PC-9 (cell line): Measurements from ENCODE around the gene CCL14. TPM values are rescaled to one million over a fixed set of nuclear protein-coding genes. Genes with fewer than 3 reads are reported as not detected.

Experiments
- Bru-seq: library from RNA; stranded (reverse); fragments of 400-500 nt; gene quantifications from one replicate; lab custom pipeline; 2021; lab: Mats Ljungman, UMichigan
- BruChase-seq, 2 experiments: library from RNA; stranded (reverse); fragments of 400-500 nt; gene quantifications; one replicate each; lab custom pipeline; 2021; lab: Mats Ljungman, UMichigan
- BruUV-seq: library from RNA; stranded (reverse); fragments of 400-500 nt; replicated peaks from 2 replicates; lab custom pipeline; 2021; lab: Mats Ljungman, UMichigan
- CTCF ChIA-PET: fragments of 300-600 bp; sonication (Branson Sonifier 250); formaldehyde crosslinking; loops from one replicate; lab custom pipeline; 2022; ENCODE audit warnings: antibody characterized with exemption; lab: Charles Lee
- POLR2A ChIA-PET: fragments of 300-600 bp; sonication (Branson Sonifier 250); formaldehyde crosslinking; loops from one replicate; lab custom pipeline; 2022; ENCODE audit warnings: antibody characterized with exemption; ENCODE audit not compliant: unreplicated experiment; lab: Charles Lee
- DNase-seq, 2 experiments: peaks; one replicate each; pipeline versions ENCODE4 v3.0.0 to v3.0.0-alpha.2; 2015 to 2022; ENCODE audit warnings: mixed read lengths in 1 of 2
- H2AFZ ChIP-seq: fragments of 200-600 bp; sonication (generic); 2 replicates; pipeline ENCODE4 v1.8.1; 2017; ENCODE audit warnings: antibody characterized with exemption
- H3F3A ChIP-seq: fragments of 200-600 bp; sonication (generic); 2 replicates; pipeline ENCODE4 v1.8.1; 2017; ENCODE audit warnings: antibody characterized with exemption, mild to moderate bottlenecking, low read depth; ENCODE audit not compliant: insufficient read depth
- H3K27ac ChIP-seq: fragments of 200-600 bp; sonication (generic); 2 replicates; pipeline ENCODE4 v1.6.1; 2016; ENCODE audit warnings: mixed run types
- H3K27me3 ChIP-seq: fragments of 200-600 bp; sonication (generic); 2 replicates; pipeline ENCODE4 v1.6.1; 2016; ENCODE audit warnings: low read depth, mixed run types; ENCODE audit not compliant: insufficient read depth
- H3K36me3 ChIP-seq: fragments of 200-600 bp; sonication (generic); 2 replicates; pipeline ENCODE4 v1.6.1; 2016; ENCODE audit warnings: low read depth, mixed run types
- H3K4me1 ChIP-seq: fragments of 200-600 bp; sonication (generic); replicated peaks from 2 replicates; pipeline ENCODE4 v1.6.1; 2016; ENCODE audit warnings: mixed run types; ENCODE audit not compliant: insufficient read depth
- H3K4me2 ChIP-seq: fragments of 200-600 bp; sonication (generic); 2 replicates; pipeline ENCODE4 v1.6.1; 2017; ENCODE audit warnings: mixed run types
- H3K4me3 ChIP-seq: fragments of 200-600 bp; sonication (generic); 2 replicates; pipeline ENCODE4 v1.6.1; 2016; ENCODE audit warnings: mixed run types
- H3K79me2 ChIP-seq: fragments of 200-600 bp; sonication (generic); 2 replicates; pipeline ENCODE4 v1.6.1; 2017; ENCODE audit warnings: low read depth, mixed run types
- H3K9me2 ChIP-seq: fragments of 200-600 bp; sonication (generic); 2 replicates; pipeline ENCODE4 v1.8.1; 2017; ENCODE audit warnings: mild to moderate bottlenecking; ENCODE audit not compliant: insufficient read depth
- H3K9me3 ChIP-seq: fragments of 200-600 bp; sonication (generic); 2 replicates; pipeline ENCODE4 v1.8.1; 2016; ENCODE audit warnings: low read depth; ENCODE audit not compliant: insufficient read depth
- H4K20me1 ChIP-seq: fragments of 200-600 bp; sonication (generic); 2 replicates; pipeline ENCODE4 v1.8.1; 2017; ENCODE audit not compliant: insufficient read depth
- EZH2 ChIP-seq: fragments of 200-600 bp; sonication (generic); IDR thresholded peaks from 2 replicates; pipeline ENCODE4 v1.8.0; 2017; ENCODE audit warnings: antibody characterized with exemption, low read depth
- intact Hi-C: fragments of 100-400 bp; cut with micrococcal nuclease; formaldehyde crosslinking; loops from one replicate; pipeline ENCODE4 v1.10.0; 2022; ENCODE audit not compliant: unreplicated experiment
- long read RNA-seq: library from polyadenylated mRNA; stranded (forward); transcript quantifications from one replicate; pipeline ENCODE4 v2.0.0, GENCODE V29; 2022
- total RNA-seq: library from RNA; stranded (reverse); gene quantifications from 2 replicates; pipeline ENCODE4 v1.2.3, GENCODE V29; 2021
- TF ChIP-seq, protein P1 (sequence below): fragments of 200-600 bp; sonication (generic); conservative IDR thresholded peaks from 2 replicates; pipeline ENCODE4 v1.6.1; 2017; ENCODE audit warnings: mixed run types, antibody characterized with exemption, mild to moderate bottlenecking, moderate library complexity

CCL14 gene
- total RNA-seq (not detected in 2 replicates), Bru-seq, nascent RNA (not detected), BruChase-seq, experiment 1, labeled RNA remaining after a 2-hour chase (not detected), BruChase-seq, experiment 2, labeled RNA remaining after a 6-hour chase (not detected)
- long read RNA-seq, result 0 reads

DNA sequence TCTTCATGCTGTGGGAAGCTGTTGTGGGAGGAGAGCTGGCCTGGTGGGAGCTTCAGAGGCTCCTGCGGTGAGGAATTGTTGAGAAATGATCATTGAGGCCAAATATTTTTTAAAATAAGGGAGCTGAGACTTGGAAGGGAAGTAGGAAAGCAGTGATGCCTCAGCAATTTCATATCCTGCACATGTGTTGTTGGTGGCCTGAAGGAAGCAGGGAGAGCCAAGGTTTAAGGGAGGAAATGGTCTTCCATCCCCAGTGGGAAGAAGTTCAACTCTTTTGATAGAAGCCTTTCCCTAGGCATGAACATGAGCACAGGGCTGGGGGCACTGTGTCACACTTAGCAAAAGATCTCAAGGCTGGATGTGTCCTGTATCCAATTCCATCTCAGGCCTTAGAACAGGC lies at the start of gene CCL14:
Gene CCL14, minus strand, starts transcription at position 87 of the 400 bp plus-strand sequence. Its CDS starts 80 bp downstream, at position 7.
- Histone ChIP-seq H2AFZ (no peak within 1 kb of the TSS), H3K4me1 (no peaks in the 10 kb centered on the region), H3K9me3 (no peaks in the 10 kb centered on the region), H3K9me2 (no peaks in the 10 kb centered on the region), H3K27ac (no peak within 1 kb of the TSS), H3K36me3 (no peaks in the 10 kb centered on the region), H3F3A (no peaks in the 10 kb centered on the region), H4K20me1 (no peaks in the 10 kb centered on the region), H3K4me2 (no peak within 1 kb of the TSS), H3K4me3 (no peak within 1 kb of the TSS), H3K27me3 (peaks cover 73% of the 10 kb centered on the region), H3K79me2 (no peaks in the 10 kb centered on the region)
- POLR2A ChIA-PET, result no interaction called here
- CTCF ChIA-PET, result no interaction called here
- BruUV-seq, result no TSS peak
- DNase-seq, result no peak
- intact Hi-C loops, result no loop called here
- TF ChIP-seq EZH2, result no peak
- TF ChIP-seq, protein P1, sequence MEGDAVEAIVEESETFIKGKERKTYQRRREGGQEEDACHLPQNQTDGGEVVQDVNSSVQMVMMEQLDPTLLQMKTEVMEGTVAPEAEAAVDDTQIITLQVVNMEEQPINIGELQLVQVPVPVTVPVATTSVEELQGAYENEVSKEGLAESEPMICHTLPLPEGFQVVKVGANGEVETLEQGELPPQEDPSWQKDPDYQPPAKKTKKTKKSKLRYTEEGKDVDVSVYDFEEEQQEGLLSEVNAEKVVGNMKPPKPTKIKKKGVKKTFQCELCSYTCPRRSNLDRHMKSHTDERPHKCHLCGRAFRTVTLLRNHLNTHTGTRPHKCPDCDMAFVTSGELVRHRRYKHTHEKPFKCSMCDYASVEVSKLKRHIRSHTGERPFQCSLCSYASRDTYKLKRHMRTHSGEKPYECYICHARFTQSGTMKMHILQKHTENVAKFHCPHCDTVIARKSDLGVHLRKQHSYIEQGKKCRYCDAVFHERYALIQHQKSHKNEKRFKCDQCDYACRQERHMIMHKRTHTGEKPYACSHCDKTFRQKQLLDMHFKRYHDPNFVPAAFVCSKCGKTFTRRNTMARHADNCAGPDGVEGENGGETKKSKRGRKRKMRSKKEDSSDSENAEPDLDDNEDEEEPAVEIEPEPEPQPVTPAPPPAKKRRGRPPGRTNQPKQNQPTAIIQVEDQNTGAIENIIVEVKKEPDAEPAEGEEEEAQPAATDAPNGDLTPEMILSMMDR, result no peak

DNA sequence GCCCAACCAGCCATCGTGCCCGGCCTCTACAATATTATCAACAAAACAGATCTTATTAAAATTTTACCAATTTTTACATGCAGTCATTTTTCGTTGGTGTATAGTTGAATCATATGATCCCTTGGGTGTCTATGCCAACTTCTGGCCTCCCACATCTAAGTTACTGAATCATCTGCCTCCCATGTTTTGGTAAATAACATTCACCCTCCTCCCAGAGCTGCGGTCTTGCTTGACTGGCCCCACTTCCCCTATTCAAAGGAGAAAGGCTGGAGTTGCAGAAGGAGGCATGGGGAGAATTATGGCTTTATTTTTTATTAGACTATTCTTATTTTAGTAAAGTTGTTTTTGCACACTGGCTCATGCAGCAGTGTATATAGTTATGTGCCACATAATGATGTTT lies 49.7 kb upstream of the CCL14 start:
- ChIA-PET CTCF (no interaction called here), POLR2A (no interaction called here)
- no TSS peak for BruUV-seq
- intact Hi-C loops, result no loop called here
- Histone ChIP-seq H3K27me3 (peaks cover 67% of the 10 kb centered on the region), H4K20me1 (no peaks in the 10 kb centered on the region), H3K4me1 (no peaks in the 10 kb centered on the region), H3K9me2 (no peaks in the 10 kb centered on the region; the same call in 1 of the 2 replicates), H3K36me3 (no peaks in the 10 kb centered on the region), H3K27ac (no peak overlapping the region), H3K9me3 (no peaks in the 10 kb centered on the region), H3K4me3 (no peak overlapping the region), H3K79me2 (no peaks in the 10 kb centered on the region), H3F3A (no peaks in the 10 kb centered on the region), H2AFZ (no peak overlapping the region), H3K4me2 (no peak overlapping the region)
- no peak for DNase-seq
- TF ChIP-seq EZH2, result no peak
- TF ChIP-seq, protein P1, result no peak

DNA sequence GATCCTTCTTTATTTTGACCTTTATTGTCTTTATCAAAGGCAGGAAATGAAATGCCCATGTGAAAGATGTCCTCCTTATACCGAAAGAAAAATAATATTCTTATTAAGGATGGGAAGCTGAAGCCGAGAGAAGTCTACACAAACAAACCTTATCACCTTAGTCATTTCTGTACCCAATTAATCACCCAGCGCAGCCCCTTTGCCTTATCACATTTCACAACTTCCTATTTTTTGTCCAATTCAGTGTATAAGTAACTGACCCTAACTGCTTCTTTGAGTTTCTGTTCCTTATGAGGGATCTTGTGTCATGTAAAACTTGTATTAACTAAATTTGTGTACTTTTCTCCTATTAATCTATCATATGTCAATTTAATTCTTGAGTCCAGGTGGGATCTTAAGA lies 47.6 kb upstream of the CCL14 start:
- H4K20me1 ChIP-seq, result no peaks in the 10 kb centered on the region
- no peak overlapping the region for H3K27ac ChIP-seq
- TF ChIP-seq EZH2, result no peak
- TF ChIP-seq, protein P1, result no peak
- no peaks in the 10 kb centered on the region for H3K79me2 ChIP-seq
- H3K9me2 ChIP-seq, result no peaks in the 10 kb centered on the region; the same call in 1 of the 2 replicates
- peaks cover 56% of the 10 kb centered on the region for H3K27me3 ChIP-seq
- no peaks in the 10 kb centered on the region for H3F3A ChIP-seq
- H3K9me3 ChIP-seq, result no peaks in the 10 kb centered on the region
- H3K36me3 ChIP-seq, result no peaks in the 10 kb centered on the region
- no peak overlapping the region for H3K4me2 ChIP-seq
- DNase-seq, result no peak
- POLR2A ChIA-PET, result no interaction called here
- CTCF ChIA-PET, result no interaction called here
- no peak overlapping the region for H3K4me3 ChIP-seq
- intact Hi-C loops, result no loop called here
- no TSS peak for BruUV-seq
- H3K4me1 ChIP-seq, result no peaks in the 10 kb centered on the region
- H2AFZ ChIP-seq, result no peak overlapping the region
